Inflammatory macrophage (primary cell): ENCODE results near the gene NRCAM.

Source experiments
- DNase-seq, 2 donors: peaks; one replicate each; pipeline ENCODE4 v3.0.0-alpha.2; 2020 to 2022

NRCAM gene

GRCh38 chr7:108335269-108335918 lies 120.8 kb downstream of the NRCAM start:
- DNase-seq, result no peak

- no peak for DNase-seq
Observed at GRCh38 chr7:108332937-108333336, 123.3 kb downstream of the NRCAM start.

- no peak for DNase-seq
Observed at GRCh38 chr7:108331971-108332370, 124.3 kb downstream of the NRCAM start.

- DNase-seq, result no peak
Observed at GRCh38 chr7:108330227-108330626, 126.0 kb downstream of the NRCAM start.

- no peak for DNase-seq
Observed at GRCh38 chr7:108329514-108329913, 126.7 kb downstream of the NRCAM start.

- DNase-seq, result no peak
Observed at GRCh38 chr7:108328174-108328651, 128.0 kb downstream of the NRCAM start.

GRCh38 chr7:108327353-108327752 lies 128.9 kb downstream of the NRCAM start:
- DNase-seq, result no peak

GRCh38 chr7:108326938-108327337 lies 129.3 kb downstream of the NRCAM start:
- no peak for DNase-seq

- no peak for DNase-seq
Observed at GRCh38 chr7:108324053-108325038, 131.9 kb downstream of the NRCAM start.

GRCh38 chr7:108322925-108323832 lies 133.1 kb downstream of the NRCAM start:
- DNase-seq, result no peak

GRCh38 chr7:108322046-108322445 lies 134.2 kb downstream of the NRCAM start:
- DNase-seq, result no peak

- no peak for DNase-seq
Observed at GRCh38 chr7:108321359-108321758, 134.9 kb downstream of the NRCAM start.

GRCh38 chr7:108316708-108317107 lies 139.5 kb downstream of the NRCAM start:
- no peak for DNase-seq

- DNase-seq, result no peak
Observed at GRCh38 chr7:108314551-108314950, 141.7 kb downstream of the NRCAM start.

GRCh38 chr7:108314049-108314448 lies 142.2 kb downstream of the NRCAM start:
- DNase-seq, result no peak

- DNase-seq, result no peak
Observed at GRCh38 chr7:108313086-108313485, 143.2 kb downstream of the NRCAM start.

GRCh38 chr7:108311446-108312168 lies 144.6 kb downstream of the NRCAM start:
- DNase-seq, result no peak

- DNase-seq, result no peak
Observed at GRCh38 chr7:108310351-108310750, 145.9 kb downstream of the NRCAM start.

GRCh38 chr7:108308903-108309302 lies 147.3 kb downstream of the NRCAM start:
- DNase-seq, result no peak

GRCh38 chr7:108308276-108308675 lies 148.0 kb downstream of the NRCAM start:
- no peak for DNase-seq

GRCh38 chr7:108307595-108307994 lies 148.6 kb downstream of the NRCAM start:
- no peak for DNase-seq

- no peak for DNase-seq
Observed at GRCh38 chr7:108307194-108307593, 149.0 kb downstream of the NRCAM start.
